Keratinocyte (primary cell): ENCODE data around the gene GRK3. TPM values are rescaled to one million over a fixed set of nuclear protein-coding genes. Genes with fewer than 3 reads are reported as not detected.

ENCODE experiments used
- DNase-seq: peaks from one replicate; pipeline ENCODE4 v3.0.0-alpha.2; 2011; ENCODE audit warnings: low read depth, missing footprints, low spot score
- FAIRE-seq: peaks from 2 replicates; lab custom pipeline; 2011; peaks lifted over from hg19 to GRCh38; lab: Jason Lieb, UNC
- H2AFZ ChIP-seq: 2 replicates; pipeline ENCODE4 v1.6.0; 2012; ENCODE audit warnings: low read length, control low read depth, inconsistent platforms; ENCODE audit not compliant: control insufficient read depth
- H3K27ac ChIP-seq: 2 replicates; pipeline ENCODE4 v1.5.1; 2011; ENCODE audit warnings: low read length; ENCODE audit not compliant: control insufficient read depth, insufficient read depth
- H3K27me3 ChIP-seq: 3 replicates; pipeline ENCODE4 v1.6.0; 2011; ENCODE audit warnings: low read length; ENCODE audit not compliant: control insufficient read depth, insufficient read depth; ENCODE audit errors: extremely low read depth
- H3K36me3 ChIP-seq, 2 experiments: 2 replicates in 1 of 2; 3 replicates in 1 of 2; pipeline ENCODE4 v1.5.1; 2011; ENCODE audit warnings: low read length in 2 of 2, mild to moderate bottlenecking in 1 of 2; ENCODE audit not compliant: control insufficient read depth in 2 of 2, insufficient read depth in 2 of 2; ENCODE audit errors: extremely low read depth in 1 of 2
- H3K4me1 ChIP-seq: 3 replicates; pipeline ENCODE4 v1.5.1; 2011; ENCODE audit warnings: low read length; ENCODE audit not compliant: control insufficient read depth, insufficient read depth; ENCODE audit errors: extremely low read depth
- H3K4me2 ChIP-seq: 3 replicates; pipeline ENCODE4 v1.6.0; 2011; ENCODE audit warnings: low read depth, low read length; ENCODE audit not compliant: control insufficient read depth, insufficient read depth; ENCODE audit errors: extremely low read depth
- H3K4me3 ChIP-seq, 3 experiments: fragments of 200-600 bp in 1 of 3; sonication (generic) in 1 of 3; 2 replicates in 2 of 3; 3 replicates in 1 of 3; pipeline ENCODE4 v1.5.1; 2011 to 2016; ENCODE audit warnings: low read length in 3 of 3, mild to moderate bottlenecking in 3 of 3, control low read depth in 2 of 3, inconsistent platforms in 1 of 3, low read depth in 1 of 3, mixed read lengths in 1 of 3, mixed run types in 1 of 3, moderate library complexity in 1 of 3; ENCODE audit not compliant: control insufficient read depth in 2 of 3, insufficient read depth in 2 of 3; ENCODE audit errors: extremely low read depth in 1 of 3
- H3K79me2 ChIP-seq: 2 replicates; pipeline ENCODE4 v1.6.0; 2012; ENCODE audit warnings: low read length; ENCODE audit not compliant: control insufficient read depth, insufficient read depth
- H3K9ac ChIP-seq: 3 replicates; pipeline ENCODE4 v1.6.0; 2011; ENCODE audit warnings: low read length; ENCODE audit not compliant: control insufficient read depth, insufficient read depth; ENCODE audit errors: extremely low read depth
- H3K9me1 ChIP-seq: 3 replicates; pipeline ENCODE4 v1.6.0; 2011; ENCODE audit warnings: low read length; ENCODE audit not compliant: control insufficient read depth, insufficient read depth; ENCODE audit errors: extremely low read depth
- H3K9me3 ChIP-seq: 2 replicates; pipeline ENCODE4 v1.5.1; 2012; ENCODE audit warnings: low read depth, low read length; ENCODE audit not compliant: control insufficient read depth
- H4K20me1 ChIP-seq: 3 replicates; pipeline ENCODE4 v1.6.0; 2011; ENCODE audit warnings: low read length; ENCODE audit not compliant: control insufficient read depth, insufficient read depth; ENCODE audit errors: extremely low read depth
- CTCF ChIP-seq, 3 experiments: IDR thresholded peaks in 1 of 3; conservative IDR thresholded peaks in 1 of 3; optimal IDR thresholded peaks in 1 of 3; 2 replicates in 2 of 3; 3 replicates in 1 of 3; pipeline versions ENCODE3 to v1.5.1; 2011; ENCODE audit warnings: low read length in 3 of 3, mild to moderate bottlenecking in 3 of 3, moderate library complexity in 2 of 3, control low read depth in 1 of 3, inconsistent platforms in 1 of 3; ENCODE audit not compliant: insufficient read depth in 2 of 3; ENCODE audit errors: extremely low read depth in 1 of 3
- EZH2 ChIP-seq: IDR thresholded peaks from one replicate; pipeline ENCODE4 v1.6.1; 2012; ENCODE audit warnings: inconsistent platforms, mild to moderate bottlenecking, low read length, moderate library complexity
- dilution Hi-C: fragments of 300-500 bp; cut with MboI; formaldehyde crosslinking; loops from one replicate; pipeline ENCODE4 v1.7.0; 2020; ENCODE audit warnings: low sequenced_read_pairs; ENCODE audit not compliant: extremely low pct_ligation_motif_present
- polyA plus RNA-seq, 5 experiments: library from polyadenylated mRNA; depleted of rRNA in 3 of 5; stranded (reverse) in 3 of 5; stranded (forward) in 1 of 5; unstranded in 1 of 5; fragments of >200 nt; gene quantifications; 1 replicate in 1 of 5; 2 replicates in 3 of 5; 3 replicates in 1 of 5; pipeline versions ENCODE4 v1.2.1 to v1.2.3, GENCODE V29; 2011 to 2012; ENCODE audit warnings: missing spikeins in 2 of 5, low read depth in 1 of 5, low replicate concordance in 1 of 5

GRK3 gene
- polyA plus RNA-seq, 1 donor (not counting 4 experiments of a cell fraction or from before 2014, with no cell fraction given), result 8.1 TPM

DNA sequence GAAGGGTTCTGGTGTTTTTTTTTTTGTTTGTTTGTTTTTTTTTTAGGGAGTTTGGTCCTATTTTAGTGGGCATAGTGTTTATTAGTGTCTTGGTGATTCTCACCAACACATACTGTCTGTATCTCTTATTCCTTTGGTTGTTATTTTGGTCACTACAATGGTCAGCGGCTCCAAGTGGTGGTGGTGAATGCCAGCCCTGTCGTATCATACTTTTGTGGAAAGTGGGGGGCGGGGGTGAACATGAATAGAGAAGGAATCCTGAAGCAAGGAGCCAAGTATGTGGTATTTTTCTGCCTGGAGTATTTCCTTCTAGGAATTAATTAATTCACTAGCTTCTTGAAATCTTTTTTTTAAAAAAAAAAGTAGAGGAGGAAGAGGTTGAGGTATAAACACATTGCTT lies 79.6 kb downstream of the GRK3 start:
- dilution Hi-C loops, result no loop called here
- Histone ChIP-seq H4K20me1 (no peaks in the 10 kb centered on the region), H3K27me3 (no peaks in the 10 kb centered on the region)

DNA sequence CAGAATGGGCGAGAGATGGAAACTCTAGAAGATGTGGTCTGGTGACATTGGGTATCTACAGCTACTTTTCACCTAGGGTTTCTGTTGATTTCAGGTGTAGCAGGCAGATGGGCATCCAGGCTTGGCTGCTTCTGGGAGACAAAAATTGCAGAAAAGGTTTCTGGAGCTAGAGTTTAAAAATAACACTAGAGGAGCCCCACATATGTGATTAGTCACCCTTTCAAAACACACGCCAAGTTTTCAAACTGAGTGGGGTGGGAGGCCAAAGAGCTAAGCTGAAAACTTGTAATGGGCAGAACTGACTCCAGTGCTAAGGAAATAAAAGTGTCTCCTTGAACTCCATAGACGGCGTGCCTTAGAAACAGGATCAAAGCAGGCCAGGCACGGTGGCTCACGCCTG lies 80.8 kb downstream of the GRK3 start:
- no peak for FAIRE-seq

More for the DNA sequence above, 79.6 kb downstream of the GRK3 start:
- Histone ChIP-seq H3K4me1 (no peaks in the 10 kb centered on the region), H3K79me2 (no peaks in the 10 kb centered on the region), H2AFZ (no peak overlapping the region), H3K4me2 (no peak overlapping the region), H3K9me1 (no peaks in the 10 kb centered on the region), H3K4me3 (no peak overlapping the region), H3K9ac (no peak overlapping the region), H3K36me3 (no peaks in the 10 kb centered on the region), H3K9me3 (no peaks in the 10 kb centered on the region), H3K27ac (no peak overlapping the region)
- TF ChIP-seq CTCF (optimal IDR thresholded peaks at IDR 0.05 in 1 of 3, IDR thresholded peaks at IDR 0.05 in 1 of 3, conservative IDR thresholded peaks at IDR 0.05 in 1 of 3; ENCODE audit: extremely low read depth in 1 of 3, insufficient read depth in 2 of 3, low read length in 3 of 3) (no peak), EZH2 (no peak)
- no peak for DNase-seq
- no peak for FAIRE-seq

More for the DNA sequence above, 80.8 kb downstream of the GRK3 start:
- DNase-seq, result no peak
- Histone ChIP-seq H3K9me3 (no peaks in the 10 kb centered on the region), H2AFZ (no peak overlapping the region), H3K9ac (no peak overlapping the region), H3K9me1 (no peaks in the 10 kb centered on the region), H3K4me3 (no peak overlapping the region), H4K20me1 (no peaks in the 10 kb centered on the region), H3K79me2 (no peaks in the 10 kb centered on the region), H3K36me3 (no peaks in the 10 kb centered on the region), H3K27ac (no peak overlapping the region), H3K4me1 (no peaks in the 10 kb centered on the region), H3K4me2 (no peak overlapping the region), H3K27me3 (no peaks in the 10 kb centered on the region)
- dilution Hi-C loops, result no loop called here
- TF ChIP-seq CTCF (optimal IDR thresholded peaks at IDR 0.05 in 1 of 3, IDR thresholded peaks at IDR 0.05 in 1 of 3, conservative IDR thresholded peaks at IDR 0.05 in 1 of 3; ENCODE audit: extremely low read depth in 1 of 3, insufficient read depth in 2 of 3, low read length in 3 of 3) (no peak), EZH2 (no peak)
